Jurkat, Clone E6-1 (cell line): ENCODE data around the gene WDR70.
"Not testable (repeated sequence)": the region's sequence is repeated elsewhere in the genome, so short reads cannot be mapped to it uniquely, and the experiment has no call there.

Source experiments
- DNase-seq: peaks from one replicate; pipeline ENCODE4 v3.0.0-alpha.2; 2011; ENCODE audit warnings: low read depth, low spot score
- H3K4me3 ChIP-seq: 2 replicates; pipeline ENCODE4 v1.5.1; 2011; ENCODE audit warnings: mild to moderate bottlenecking, low read length, control low read depth, moderate library complexity

Gene WDR70

DNA sequence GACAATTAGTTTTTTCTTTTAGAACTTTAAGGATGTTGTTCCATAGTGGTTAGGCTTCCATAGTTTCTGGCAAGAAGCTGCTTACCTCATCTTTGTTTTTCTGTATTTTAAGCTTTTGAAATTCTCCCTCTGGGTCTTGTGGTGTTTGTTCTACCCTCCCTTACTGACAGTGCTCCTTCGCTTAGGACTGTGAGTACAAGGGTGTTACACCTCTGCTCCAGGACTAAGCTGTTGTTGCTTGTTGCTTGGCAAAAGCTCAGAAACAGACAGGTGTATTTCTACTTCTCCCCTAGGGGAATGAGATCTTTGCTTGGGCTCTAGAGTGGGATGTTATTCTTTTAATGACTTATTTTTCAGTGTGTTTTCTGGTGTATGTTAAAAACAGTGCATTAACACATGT, 225.2 kb downstream of the WDR70 start:
- no peak overlapping the region for H3K4me3 ChIP-seq
- no peak for DNase-seq

DNA sequence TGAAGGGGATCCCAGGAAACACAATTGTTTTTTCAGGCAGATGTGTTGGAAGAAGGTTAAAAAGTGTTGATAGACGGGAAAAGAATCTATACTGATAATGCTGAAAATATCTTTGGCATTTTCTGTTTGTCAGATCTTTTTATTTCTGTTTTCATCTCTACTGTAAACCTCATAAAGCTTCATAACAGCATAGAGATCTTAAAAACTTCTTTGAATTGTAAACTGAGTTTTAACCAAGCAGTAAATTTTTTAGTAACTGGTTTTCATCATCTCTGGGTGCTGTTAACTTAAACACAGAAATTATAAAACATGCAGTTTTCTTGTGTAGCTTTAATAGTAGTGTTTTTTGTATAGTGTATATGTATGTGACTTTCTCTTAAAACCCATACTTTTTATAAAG, 227.0 kb downstream of the WDR70 start:
- H3K4me3 ChIP-seq: no peak overlapping the region
- DNase-seq: no peak

- no peak overlapping the region for H3K4me3 ChIP-seq
- DNase-seq: no peak
These were observed 227.6 kb downstream of the WDR70 start for GRCh38 chr5:37606632-37607248.

DNA sequence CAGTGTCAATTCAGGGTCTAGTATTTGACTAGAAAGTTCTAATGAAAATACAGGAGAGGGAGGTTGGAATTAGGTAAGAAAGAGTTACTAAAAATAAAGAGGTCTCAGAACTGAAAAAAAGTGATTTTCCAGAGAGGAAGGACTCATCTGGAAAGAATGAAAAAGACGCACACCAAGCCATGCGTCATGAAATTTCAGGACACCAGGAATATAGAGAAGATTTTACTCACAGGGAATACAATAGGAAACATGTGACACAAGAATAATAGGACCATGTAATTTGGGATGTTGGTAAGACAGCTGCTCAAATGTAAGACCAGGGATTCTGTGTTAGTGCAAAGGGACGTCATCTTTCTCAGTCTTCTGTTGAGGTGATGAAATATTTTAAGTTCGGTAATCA, 236.1 kb downstream of the WDR70 start:
- no peak overlapping the region for H3K4me3 ChIP-seq
- DNase-seq: no peak

DNA sequence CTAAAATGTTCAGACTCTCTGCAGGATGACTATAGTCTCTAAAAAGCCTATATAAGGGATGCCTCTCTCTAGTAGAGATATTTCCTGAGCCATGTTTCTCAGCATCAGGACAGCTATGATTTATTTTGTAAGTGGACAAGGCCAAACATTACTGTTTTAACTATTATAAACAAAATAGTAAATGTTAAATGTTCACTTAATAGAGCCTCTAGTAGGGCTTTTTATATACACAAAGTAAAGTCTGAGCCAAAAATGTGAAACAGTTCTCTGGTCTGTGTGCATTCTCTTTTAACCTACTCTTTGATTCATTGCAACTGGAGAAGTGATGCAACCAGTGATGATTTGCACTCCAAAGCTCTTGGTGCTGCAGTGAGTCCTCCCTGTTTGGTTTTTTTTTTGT, 240.2 kb downstream of the WDR70 start:
- DNase-seq: no peak
- no peak overlapping the region for H3K4me3 ChIP-seq

DNA sequence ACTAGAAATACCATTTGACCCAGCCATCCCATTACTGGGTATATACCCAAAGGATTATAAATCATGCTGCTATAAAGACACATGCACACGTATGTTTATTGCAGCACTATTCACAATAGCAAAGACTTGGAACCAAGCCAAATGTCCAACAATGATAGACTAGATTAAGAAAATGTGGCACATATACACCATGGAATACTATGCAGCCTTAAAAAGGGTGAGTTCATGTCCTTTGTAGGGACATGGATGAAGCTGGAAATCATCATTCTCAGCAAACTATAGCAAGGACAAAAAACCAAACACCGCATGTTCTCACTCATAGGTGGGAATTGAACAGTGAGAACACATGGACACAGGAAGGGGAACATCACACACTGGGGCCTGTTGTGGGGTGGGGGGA, 243.2 kb downstream of the WDR70 start:
- H3K4me3 ChIP-seq, DNase-seq: not testable (repeated sequence)

GRCh38 chr5:37626266-37626665, 247.1 kb downstream of the WDR70 start:
- no peak overlapping the region for H3K4me3 ChIP-seq
- DNase-seq: no peak

GRCh38 chr5:37628876-37629275, 249.8 kb downstream of the WDR70 start:
- DNase-seq: no peak
- H3K4me3 ChIP-seq: no peak overlapping the region

- H3K4me3 ChIP-seq: no peak overlapping the region
- no peak for DNase-seq
These were observed 252.8 kb downstream of the WDR70 start for GRCh38 chr5:37631939-37632338.

DNA sequence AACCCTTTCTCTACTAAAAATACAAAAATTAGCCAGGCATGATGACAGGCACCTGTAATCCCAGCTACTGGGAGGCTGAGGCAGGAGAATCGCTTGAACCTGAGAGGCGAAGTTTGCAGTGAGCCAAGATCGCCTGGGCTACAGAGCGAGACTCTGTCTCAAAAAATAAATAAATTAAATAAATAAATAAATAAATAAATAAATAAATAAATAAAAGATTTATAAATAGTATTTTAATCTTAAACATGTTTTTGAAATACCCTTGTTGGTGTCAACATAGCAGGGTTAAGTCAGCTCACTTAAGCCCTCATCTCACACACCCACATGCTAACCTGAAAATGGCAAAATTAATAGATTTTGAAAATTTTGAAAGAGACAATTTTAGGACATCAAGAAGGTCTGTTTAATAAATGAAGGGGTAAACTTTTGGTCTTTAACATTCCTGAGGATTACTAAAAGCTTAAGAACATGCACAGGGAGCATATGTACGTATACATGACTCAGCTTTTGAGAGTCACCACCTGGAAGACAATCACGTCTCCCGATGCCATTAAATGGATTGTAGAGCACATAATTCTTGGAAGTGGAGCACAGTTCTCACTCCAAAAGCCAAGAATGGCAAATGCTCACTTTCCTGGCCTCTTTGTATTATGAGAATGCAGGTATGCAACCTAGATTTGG, 258.2 kb downstream of the WDR70 start:
- H3K4me3 ChIP-seq: no peak overlapping the region
- DNase-seq: no peak

GRCh38 chr5:37638897-37639296, 259.8 kb downstream of the WDR70 start:
- no peak overlapping the region for H3K4me3 ChIP-seq
- DNase-seq: no peak

DNA sequence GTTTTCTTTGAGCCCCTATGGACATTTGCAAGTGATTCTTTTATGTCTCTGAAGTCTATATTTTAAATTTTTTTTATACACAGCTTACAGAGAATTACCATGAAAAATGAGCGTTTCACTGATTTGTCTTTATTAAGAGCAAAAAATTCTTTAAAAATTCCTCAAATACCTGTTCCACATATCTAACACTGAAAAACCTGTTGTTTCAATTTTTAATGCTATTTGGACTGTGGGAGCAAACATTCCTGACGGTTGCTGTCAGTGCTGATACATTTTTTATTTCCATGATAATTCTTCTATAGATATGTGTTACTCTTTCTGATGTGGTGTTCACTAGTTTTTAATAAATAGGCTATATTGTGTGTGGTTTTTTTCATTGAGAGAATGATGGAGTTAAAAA, 261.0 kb downstream of the WDR70 start:
- no peak overlapping the region for H3K4me3 ChIP-seq
- DNase-seq: no peak

- no peak overlapping the region for H3K4me3 ChIP-seq
- no peak for DNase-seq
These were observed 262.8 kb downstream of the WDR70 start for GRCh38 chr5:37641933-37642332.

DNA sequence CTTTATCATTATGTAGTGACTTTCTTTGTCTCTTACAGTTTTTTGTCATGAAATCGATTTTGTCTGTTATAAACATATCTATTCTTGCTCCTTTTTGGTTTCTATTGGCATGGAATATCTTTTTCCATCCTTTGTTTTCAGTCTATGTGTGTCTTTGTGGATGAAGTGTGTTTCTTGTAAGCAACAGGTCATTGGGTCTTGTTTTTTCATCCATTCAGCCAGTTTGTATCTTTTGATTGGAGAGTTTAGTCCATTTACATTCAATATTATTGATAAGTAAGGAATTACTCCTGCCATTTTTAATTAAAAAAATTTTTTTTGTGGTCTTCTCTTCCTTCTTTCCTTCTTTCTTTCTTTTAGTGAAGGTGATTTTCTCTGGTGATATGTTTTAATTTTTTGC, 266.6 kb downstream of the WDR70 start:
- DNase-seq: no peak
- no peak overlapping the region for H3K4me3 ChIP-seq

- not testable (repeated sequence) for DNase-seq, H3K4me3 ChIP-seq
These were observed 275.4 kb downstream of the WDR70 start for GRCh38 chr5:37654566-37654965.

- DNase-seq: no peak
- H3K4me3 ChIP-seq: no peak overlapping the region
These were observed 277.9 kb downstream of the WDR70 start for GRCh38 chr5:37657046-37657445.

DNA sequence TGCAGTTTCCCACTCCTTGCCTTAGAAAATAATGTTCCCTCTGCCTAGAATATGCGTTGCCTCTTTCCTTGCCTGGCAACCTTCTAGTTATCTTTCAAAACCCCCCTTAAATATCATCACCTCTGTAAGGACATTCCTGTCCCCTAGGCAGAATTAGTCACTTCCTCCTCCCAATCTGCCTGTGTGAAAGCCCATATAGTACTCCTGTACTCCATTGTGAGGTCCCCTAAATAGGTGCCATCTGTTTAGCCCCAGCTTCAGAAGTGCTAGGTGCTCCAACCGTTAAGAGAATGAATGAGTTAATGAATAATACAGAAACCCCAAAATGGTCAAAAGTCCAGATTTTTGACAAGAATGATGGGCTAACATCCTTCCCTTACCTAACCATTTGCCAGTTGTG, 279.3 kb downstream of the WDR70 start:
- H3K4me3 ChIP-seq: no peak overlapping the region
- DNase-seq: no peak

DNA sequence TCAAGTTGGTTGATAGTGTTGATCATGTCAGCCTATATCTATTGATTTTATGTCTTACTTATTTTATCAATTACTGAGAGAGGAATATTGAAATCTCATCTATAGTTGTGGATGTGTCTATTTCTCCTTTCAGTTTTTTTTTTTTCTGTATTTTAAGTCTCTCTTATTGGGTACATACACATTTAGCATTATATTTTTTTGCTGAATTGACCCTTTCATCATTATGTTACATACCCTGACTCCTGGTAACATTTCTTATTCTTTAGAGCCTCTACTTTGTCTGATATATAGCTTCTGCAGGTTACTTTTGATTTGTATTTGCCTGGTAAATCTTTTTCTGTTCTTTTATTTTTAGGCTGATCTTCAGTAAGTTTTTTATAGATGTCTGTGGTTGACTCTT, 281.2 kb downstream of the WDR70 start:
- DNase-seq: no peak
- H3K4me3 ChIP-seq: no peak overlapping the region

DNA sequence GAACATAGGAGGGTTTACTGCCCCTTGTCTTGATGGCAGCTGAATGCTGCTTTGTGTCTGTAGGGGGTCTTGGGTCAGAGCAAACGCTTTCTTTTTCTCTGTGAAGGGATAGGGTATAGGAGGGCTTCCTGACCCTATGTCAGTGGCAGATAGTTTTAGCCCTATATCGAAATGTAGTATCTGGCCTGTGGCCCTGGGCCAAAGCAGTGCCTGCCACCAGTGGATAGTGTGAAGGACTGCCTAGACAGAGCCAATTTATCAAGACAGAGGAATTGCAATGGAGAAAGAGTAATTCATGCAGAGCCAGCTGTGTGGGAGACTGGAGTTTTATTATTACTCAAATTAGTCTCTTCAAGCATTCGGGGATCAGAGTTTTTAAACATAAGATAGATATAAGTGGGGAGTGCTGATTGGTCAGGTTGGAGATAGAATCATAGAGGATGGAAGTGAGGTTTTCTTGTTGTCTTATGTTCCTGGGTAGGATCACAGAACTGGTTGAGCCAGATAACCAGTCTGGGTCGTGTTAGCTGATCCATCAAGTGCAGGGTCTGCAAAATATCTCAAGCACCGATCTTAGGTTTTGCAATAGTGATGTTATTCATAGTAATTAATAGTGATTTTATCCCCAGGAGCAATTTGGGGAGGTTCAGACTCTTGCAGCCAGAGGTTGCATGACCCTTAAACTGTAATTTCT, 282.3 kb downstream of the WDR70 start:
- no peak for DNase-seq

GRCh38 chr5:37661951-37662350, 282.8 kb downstream of the WDR70 start:
- DNase-seq: no peak
- no peak overlapping the region for H3K4me3 ChIP-seq

More for the DNA sequence above, 282.3 kb downstream of the WDR70 start:
- no peak overlapping the region for H3K4me3 ChIP-seq

- H3K4me3 ChIP-seq: no peak overlapping the region
These were observed 283.2 kb downstream of the WDR70 start for GRCh38 chr5:37662362-37662761.

More at GRCh38 chr5:37662362-37662761, 283.2 kb downstream of the WDR70 start:
- DNase-seq: no peak
